ENCODE results near the gene ZNF423.

Gene ZNF423

DNA sequence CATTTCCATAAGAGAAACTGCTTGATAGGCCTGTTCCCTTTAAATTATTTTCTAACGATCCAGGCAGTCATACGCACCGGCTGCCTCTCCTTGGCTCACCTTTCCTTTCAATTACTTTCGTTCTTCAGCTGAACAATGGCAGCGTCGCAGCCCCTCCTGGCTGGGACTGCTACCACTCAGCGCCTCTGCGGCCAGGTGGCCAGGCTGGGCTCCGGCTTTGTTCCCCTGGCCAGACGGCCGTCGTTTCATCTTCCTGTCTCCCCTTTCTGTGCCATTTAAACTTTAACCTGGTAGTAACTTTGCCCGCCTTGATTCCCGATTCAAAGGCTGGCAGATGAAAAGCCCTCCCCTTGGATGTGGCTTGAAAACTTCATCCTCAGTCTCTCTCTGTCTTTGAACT, 403.3 kb downstream of the ZNF423 start:
- Histone ChIP-seq H3K4me2 (peak overlapping the region; percentile 58), H3K4me3 (no peak overlapping the region), H3K4me1 (peaks cover 35% of the 10 kb centered on the region), H4K20me1 (no peaks in the 10 kb centered on the region), H3K9me3 (no peaks in the 10 kb centered on the region), H3K36me3 (no peaks in the 10 kb centered on the region), H3K27ac (no peak overlapping the region), H3K9ac (no peak overlapping the region), H3K27me3 (no peaks in the 10 kb centered on the region)
- no peak for TF ChIP-seq Cebpa-rat (IDR thresholded peaks at IDR 0.05)

GRCh38 chr16:49452108-49452507, 403.8 kb downstream of the ZNF423 start:
- Histone ChIP-seq H3K4me1 (peaks cover 35% of the 10 kb centered on the region), H3K9me3 (no peaks in the 10 kb centered on the region), H3K4me2 (peak overlapping the region; percentile 58), H4K20me1 (no peaks in the 10 kb centered on the region), H3K4me3 (no peak overlapping the region), H3K27ac (peak overlapping the region; percentile 29; the same call in 1 of the 2 replicates), H3K27me3 (no peaks in the 10 kb centered on the region), H3K9ac (no peak overlapping the region), H3K36me3 (no peaks in the 10 kb centered on the region)
- TF ChIP-seq Cebpa-rat (IDR thresholded peaks at IDR 0.05) = no peak

GRCh38 chr16:49446805-49447204, 409.1 kb downstream of the ZNF423 start:
- H3K27ac ChIP-seq = no peak overlapping the region
- H3K9me3 ChIP-seq = no peaks in the 10 kb centered on the region
- H3K4me1 ChIP-seq = peaks cover 45% of the 10 kb centered on the region
- no peak overlapping the region for H3K4me3 ChIP-seq
- H3K36me3 ChIP-seq = no peaks in the 10 kb centered on the region
- H3K27me3 ChIP-seq = no peaks in the 10 kb centered on the region
- H3K9ac ChIP-seq = no peak overlapping the region
- no peak overlapping the region for H3K4me2 ChIP-seq
- no peaks in the 10 kb centered on the region for H4K20me1 ChIP-seq
- no peak for TF ChIP-seq Cebpa-rat (IDR thresholded peaks at IDR 0.05)

GRCh38 chr16:49443576-49443975, 412.3 kb downstream of the ZNF423 start:
- no peak overlapping the region for H3K9ac ChIP-seq
- H3K27ac ChIP-seq = peak overlapping the region; percentile 97; the same call in 1 of the 2 replicates
- no peaks in the 10 kb centered on the region for H4K20me1 ChIP-seq
- no peaks in the 10 kb centered on the region for H3K9me3 ChIP-seq
- H3K36me3 ChIP-seq = no peaks in the 10 kb centered on the region
- H3K4me3 ChIP-seq = no peak overlapping the region
- H3K27me3 ChIP-seq = no peaks in the 10 kb centered on the region
- H3K4me1 ChIP-seq = peaks cover 68% of the 10 kb centered on the region
- peak overlapping the region; percentile 94; the same call in 1 of the 2 replicates for H3K4me2 ChIP-seq
- no peak for TF ChIP-seq Cebpa-rat (IDR thresholded peaks at IDR 0.05)

GRCh38 chr16:49442805-49443204, 413.1 kb downstream of the ZNF423 start:
- TF ChIP-seq Cebpa-rat (IDR thresholded peaks at IDR 0.05) = no peak
- peak overlapping the region; percentile 82; the same call in 1 of the 2 replicates for H3K9ac ChIP-seq
- peaks cover 68% of the 10 kb centered on the region for H3K4me1 ChIP-seq
- H3K4me2 ChIP-seq = peak overlapping the region; percentile 94
- no peaks in the 10 kb centered on the region for H4K20me1 ChIP-seq
- H3K27ac ChIP-seq = peak overlapping the region; percentile 97
- peak overlapping the region; percentile 12; the same call in 1 of the 2 replicates for H3K4me3 ChIP-seq
- H3K36me3 ChIP-seq = no peaks in the 10 kb centered on the region
- H3K9me3 ChIP-seq = no peaks in the 10 kb centered on the region
- H3K27me3 ChIP-seq = no peaks in the 10 kb centered on the region

- H3K27me3 ChIP-seq = no peaks in the 10 kb centered on the region
- H3K4me2 ChIP-seq = peak overlapping the region; percentile 94
- H3K9ac ChIP-seq = peak overlapping the region; percentile 82
- peak overlapping the region; percentile 55 for H3K4me3 ChIP-seq
- H4K20me1 ChIP-seq = no peaks in the 10 kb centered on the region
- peaks cover 68% of the 10 kb centered on the region for H3K4me1 ChIP-seq
- no peaks in the 10 kb centered on the region for H3K9me3 ChIP-seq
- H3K36me3 ChIP-seq = no peaks in the 10 kb centered on the region
- TF ChIP-seq Cebpa-rat (IDR thresholded peaks at IDR 0.05) = no peak
- peak overlapping the region; percentile 97 for H3K27ac ChIP-seq
Measured at GRCh38 chr16:49441366-49441780, 414.5 kb downstream of the ZNF423 start.

DNA sequence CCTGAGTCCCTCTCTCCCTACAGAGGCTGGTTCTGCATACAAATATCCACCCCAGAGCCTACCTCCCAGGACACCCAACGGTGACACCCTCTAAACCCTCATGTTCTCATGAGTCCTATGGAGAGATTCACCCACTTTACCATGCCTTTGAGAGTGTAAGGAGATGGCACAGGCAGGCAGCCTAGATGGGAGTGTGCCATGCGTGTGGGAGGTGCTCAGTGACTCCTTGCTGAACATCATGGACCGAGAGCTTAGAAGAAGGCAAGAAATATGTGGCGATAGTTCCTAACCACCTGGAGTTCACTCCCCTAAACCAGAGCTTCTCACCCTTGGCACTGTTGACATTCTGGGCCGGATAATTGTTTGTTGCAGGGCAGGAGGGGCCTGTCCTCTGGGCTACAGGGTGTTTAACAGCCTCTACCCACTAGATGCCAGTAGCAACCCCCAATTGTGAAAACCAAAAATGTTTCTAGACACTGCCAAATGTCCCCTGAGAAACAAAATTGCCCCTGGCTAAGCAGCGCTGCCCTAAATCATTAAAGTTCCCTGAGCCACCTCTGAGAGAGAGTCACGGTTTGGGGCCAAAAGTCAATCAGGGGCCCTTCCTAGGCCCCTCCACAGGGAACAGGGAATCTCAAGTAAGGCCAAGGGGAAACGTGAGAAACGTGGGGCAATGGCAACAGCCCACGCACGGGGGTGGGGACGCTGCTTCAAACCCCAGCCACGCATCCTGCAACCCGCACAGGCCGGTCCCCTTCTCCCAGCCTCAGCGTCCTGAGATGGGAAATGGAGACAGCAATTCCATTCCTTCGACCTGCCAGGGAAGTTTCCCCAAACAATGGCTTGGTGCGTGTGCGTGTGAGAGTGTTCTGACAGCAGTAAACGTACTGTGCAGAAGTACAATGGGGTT, 415.5 kb downstream of the ZNF423 start:
- Histone ChIP-seq H3K4me2 (peak overlapping the region; percentile 94), H4K20me1 (no peaks in the 10 kb centered on the region), H3K27me3 (no peaks in the 10 kb centered on the region), H3K9ac (peak overlapping the region; percentile 82), H3K27ac (peak overlapping the region; percentile 97), H3K9me3 (no peaks in the 10 kb centered on the region), H3K4me3 (peak overlapping the region; percentile 55), H3K36me3 (no peaks in the 10 kb centered on the region), H3K4me1 (peaks cover 65% of the 10 kb centered on the region)
- TF ChIP-seq Cebpa-rat (IDR thresholded peaks at IDR 0.05) = no peak

GRCh38 chr16:49439676-49440075, 416.2 kb downstream of the ZNF423 start:
- Histone ChIP-seq H3K4me3 (no peak overlapping the region), H4K20me1 (no peaks in the 10 kb centered on the region), H3K9me3 (no peaks in the 10 kb centered on the region), H3K27me3 (no peaks in the 10 kb centered on the region), H3K27ac (peak overlapping the region; percentile 97), H3K9ac (peak overlapping the region; percentile 18; the same call in 1 of the 2 replicates), H3K36me3 (no peaks in the 10 kb centered on the region), H3K4me1 (peaks cover 58% of the 10 kb centered on the region), H3K4me2 (peak overlapping the region; percentile 94)
- no peak for TF ChIP-seq Cebpa-rat (IDR thresholded peaks at IDR 0.05)

- Histone ChIP-seq H3K4me2 (peak overlapping the region; percentile 94), H3K9me3 (no peaks in the 10 kb centered on the region)
Measured at GRCh38 chr16:49439050-49439449, 416.9 kb downstream of the ZNF423 start.

More at GRCh38 chr16:49439050-49439449, 416.9 kb downstream of the ZNF423 start:
- Histone ChIP-seq H3K9ac (peak overlapping the region; percentile 18; the same call in 1 of the 2 replicates), H4K20me1 (no peaks in the 10 kb centered on the region), H3K36me3 (no peaks in the 10 kb centered on the region), H3K4me3 (no peak overlapping the region), H3K4me1 (peaks cover 51% of the 10 kb centered on the region), H3K27me3 (no peaks in the 10 kb centered on the region), H3K27ac (peak overlapping the region; percentile 97; the same call in 1 of the 2 replicates)
- no peak for TF ChIP-seq Cebpa-rat (IDR thresholded peaks at IDR 0.05)

Data from BLaER1 (cell line).